Heart left ventricle (tissue), 16 donors: ENCODE data around the gene ERMP1. TPM values are rescaled to one million over a fixed set of nuclear protein-coding genes. Genes with fewer than 3 reads are reported as not detected.
A peak's percentile ranks its signal among the peaks of the same experiment; 100 is the strongest.

Experiments used
- ATAC-seq, 4 donors: fragments of 200-7000 bp; cut with Tn5 transposase; one replicate each; pipeline ENCODE4 v1.9.1; 2020 to 2022; ENCODE audit warnings: moderate library complexity in 4 of 4, mild to moderate bottlenecking in 3 of 4, moderate number of reproducible peaks in 1 of 4
- DNase-seq, 5 donors: peaks; one replicate each; pipeline ENCODE4 v3.0.0-alpha.2; 2020
- H3K27ac ChIP-seq, 12 donors: fragments of 200-600 bp; sonication (generic) in 4 of 12; one replicate each; pipeline versions ENCODE4 v1.5.0 to v1.8.0; 2016 to 2022; ENCODE audit warnings: mild to moderate bottlenecking in 2 of 12
- H3K27me3 ChIP-seq, 9 donors: fragments of 200-600 bp; sonication (generic) in 2 of 9; one replicate each; pipeline versions ENCODE4 v1.5.1 to v1.8.0; 2016 to 2022; ENCODE audit warnings: mild to moderate bottlenecking in 3 of 9
- H3K36me3 ChIP-seq, 9 donors: fragments of 200-600 bp; sonication (generic) in 2 of 9; one replicate each; pipeline versions ENCODE4 v1.5.0 to v1.8.0; 2018 to 2022; ENCODE audit warnings: mild to moderate bottlenecking in 2 of 9
- H3K4me1 ChIP-seq, 12 donors: fragments of 200-600 bp; sonication (generic) in 4 of 12; one replicate each; pipeline versions ENCODE4 v1.5.0 to v1.8.0; 2016 to 2022; ENCODE audit warnings: mild to moderate bottlenecking in 3 of 12
- H3K4me3 ChIP-seq, 12 donors: fragments of 200-600 bp; sonication (generic) in 4 of 12; one replicate each; pipeline versions ENCODE4 v1.5.0 to v1.8.0; 2017 to 2022; ENCODE audit warnings: mild to moderate bottlenecking in 9 of 12, moderate library complexity in 4 of 12
- H3K9me3 ChIP-seq, 12 donors: fragments of 200-600 bp; sonication (generic) in 4 of 12; one replicate each; pipeline versions ENCODE4 v1.5.0 to v1.8.0; 2016 to 2022; ENCODE audit warnings: mild to moderate bottlenecking in 1 of 12
- POLR2A ChIP-seq, 2 donors: fragments of 450-650 bp; IDR thresholded peaks; one replicate each; pipeline ENCODE4 v1.6.1; 2017; ENCODE audit warnings: antibody characterized with exemption in 2 of 2, mild to moderate bottlenecking in 2 of 2, moderate library complexity in 2 of 2
- WGBS, 4 donors: extraction: QIAGEN DNeasy Blood & Tissue Kit in 2 of 4; methylation state at CpG; one replicate each; pipeline versions ENCODE4 v1.1.5 to v1.1.7; 2013 to 2018; 5-methylcytosine and 5-hydroxymethylcytosine counted together
- intact Hi-C, 10 donors: fragments of 100-400 bp; cut with DNase I; formaldehyde crosslinking; loops; one replicate each; pipeline versions ENCODE4 v1.11.1 to v1.14.2; 2022
- polyA plus RNA-seq, 2 donors: library from polyadenylated mRNA; stranded (reverse); fragments of 200-250 nt; gene quantifications; one replicate each; pipeline ENCODE4 v1.2.3, GENCODE V29; 2013
- total RNA-seq, 9 donors: library from RNA; depleted of rRNA in 2 of 9; stranded (reverse); fragments of >200 nt in 2 of 9; fragmentation: NEBNext Ultra II Directional in 3 of 9; extraction: Animal tissue kit (Norgen Biotek cat#: 25700) in 3 of 9; gene quantifications; one replicate each; pipeline versions ENCODE4 v1.1.0 to v1.2.4, GENCODE V29; 2016 to 2023
- TF ChIP-seq, protein P1 (sequence below), 12 donors: fragments of 200-600 bp; sonication (generic) in 4 of 12; IDR thresholded peaks; one replicate each; pipeline versions ENCODE4 v1.5.0 to v1.8.0; 2018 to 2022; ENCODE audit warnings: antibody characterized with exemption in 12 of 12, mild to moderate bottlenecking in 5 of 12
- donor health status: ischemic (EF 13 %, LVEDD 7.1; RV severe dilation, severe dysfunction).
- donor health status: healthy with polysubstance abuse.
- donor health status: DM: no; HTN: yes; CAD: no.
- donor health status: DM: no; HTN: no; CAD: no.
- donor health status: ischemic (EF 25% LVEDD 6.9; RV normal size, moderate dysfunction).
- donor health status: ischemic (EF 25% LVEDD 5.7; RV mildly dilated, moderate dysfunction).
- donor health status: healthy.
- donor health status: DM: yes; HTN: yes; CAD: no.
- donor health status: ischemic (EF 35%, LVEDD 5.7; RV mildly dilated, moderate dysfunction).
- donor health status: nonischemic (EF 11% LVEDD 7.7; RV severe dilation, severe dysfunction).
- donor health status: DM: yes; HTN: yes; CAD: no.
- donor health status: PGD.
- donor health status: ischemic (EF 29% LVEDD 5.4; RV normal size, mild dysfunction).
- donor health status: nonischemic (EF 23%, LVEDD 6.1; RV moderate dilation, normal function).

Gene ERMP1
- total and polyA plus RNA-seq, 11 donors, result 5.8 to 28.7 (median 20.5) TPM

DNA sequence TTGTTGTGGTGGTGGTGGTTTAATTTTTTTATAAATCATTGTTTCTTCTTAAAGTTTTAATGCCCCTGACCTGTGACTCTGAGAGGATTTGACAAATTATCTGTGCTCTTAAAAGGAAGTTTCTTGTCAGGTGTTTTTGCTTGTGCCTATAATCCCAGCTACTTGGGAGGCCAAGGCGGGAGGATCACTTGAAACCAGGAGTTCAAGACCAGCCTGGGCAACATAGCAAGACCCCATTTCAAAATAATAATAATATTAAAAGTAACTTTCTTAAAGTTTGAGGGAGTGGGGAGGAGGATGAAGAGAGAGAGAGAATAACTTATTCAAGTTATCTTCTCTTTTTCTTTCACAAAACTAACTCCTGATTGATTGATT, 12.2 kb upstream of the ERMP1 start:
- intact Hi-C loops, result no loop called here
- no peaks in the 10 kb centered on the region for H3K27me3 ChIP-seq
- no peaks in the 10 kb centered on the region for H3K9me3 ChIP-seq
- H3K27ac ChIP-seq, result no peak overlapping the region
- peaks cover 0 to 37% (median 0%) of the 10 kb centered on the region in 12 donors for H3K4me1 ChIP-seq
- ATAC-seq (no peak), DNase-seq (no peak)
- WGBS, 4 donors, result 89 to 100% (median 89%) methylated on average over 1 of the region's 1 CpG
- no peaks in the 10 kb centered on the region for H3K36me3 ChIP-seq
- TF ChIP-seq POLR2A (IDR thresholded peaks at IDR 0.05), result no peak
- TF ChIP-seq, protein P1, sequence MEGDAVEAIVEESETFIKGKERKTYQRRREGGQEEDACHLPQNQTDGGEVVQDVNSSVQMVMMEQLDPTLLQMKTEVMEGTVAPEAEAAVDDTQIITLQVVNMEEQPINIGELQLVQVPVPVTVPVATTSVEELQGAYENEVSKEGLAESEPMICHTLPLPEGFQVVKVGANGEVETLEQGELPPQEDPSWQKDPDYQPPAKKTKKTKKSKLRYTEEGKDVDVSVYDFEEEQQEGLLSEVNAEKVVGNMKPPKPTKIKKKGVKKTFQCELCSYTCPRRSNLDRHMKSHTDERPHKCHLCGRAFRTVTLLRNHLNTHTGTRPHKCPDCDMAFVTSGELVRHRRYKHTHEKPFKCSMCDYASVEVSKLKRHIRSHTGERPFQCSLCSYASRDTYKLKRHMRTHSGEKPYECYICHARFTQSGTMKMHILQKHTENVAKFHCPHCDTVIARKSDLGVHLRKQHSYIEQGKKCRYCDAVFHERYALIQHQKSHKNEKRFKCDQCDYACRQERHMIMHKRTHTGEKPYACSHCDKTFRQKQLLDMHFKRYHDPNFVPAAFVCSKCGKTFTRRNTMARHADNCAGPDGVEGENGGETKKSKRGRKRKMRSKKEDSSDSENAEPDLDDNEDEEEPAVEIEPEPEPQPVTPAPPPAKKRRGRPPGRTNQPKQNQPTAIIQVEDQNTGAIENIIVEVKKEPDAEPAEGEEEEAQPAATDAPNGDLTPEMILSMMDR (IDR thresholded peaks at IDR 0.05), result no peak
- H3K4me3 ChIP-seq, result no peak overlapping the region

DNA sequence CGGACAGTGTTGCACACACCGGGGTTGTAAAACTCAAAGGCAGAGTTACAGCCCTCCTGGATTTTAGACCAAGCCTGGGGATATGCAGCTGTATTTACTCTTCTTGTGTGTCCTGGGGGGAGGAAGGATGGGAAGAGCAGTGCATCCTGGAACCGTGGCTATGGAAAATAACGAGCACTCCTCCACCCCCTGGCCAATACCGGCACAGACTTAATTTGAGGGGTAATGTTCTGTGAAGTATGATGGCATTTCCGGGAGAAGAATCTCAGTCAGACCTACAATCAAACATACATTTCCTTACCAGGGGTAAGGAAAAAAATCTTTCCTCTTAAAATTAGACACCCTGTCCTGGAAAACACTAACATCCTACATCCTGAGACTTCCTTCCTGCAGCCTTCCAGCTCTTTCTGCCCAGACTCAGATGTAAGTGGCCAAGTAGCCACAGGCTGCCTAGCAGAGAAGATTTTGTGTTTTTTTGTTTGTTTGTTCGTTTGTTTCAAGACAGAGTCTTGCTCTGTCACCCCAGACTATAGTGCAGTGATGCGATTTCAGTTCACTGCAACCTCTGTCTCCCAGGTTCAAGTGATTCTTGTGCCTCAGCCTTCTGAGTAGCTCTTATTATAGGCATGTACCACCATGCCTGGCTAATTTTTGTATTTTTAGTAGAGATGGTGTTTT, 11.0 kb upstream of the ERMP1 start:
- Histone ChIP-seq H3K27me3 (no peaks in the 10 kb centered on the region), H3K4me1 (peaks cover 0 to 32% (median 0%) of the 10 kb centered on the region in 12 donors), H3K4me3 (no peak overlapping the region), H3K27ac (peak overlapping the region in 3 of 12 donors; percentile 24 to 54 (median 30)), H3K9me3 (no peaks in the 10 kb centered on the region), H3K36me3 (no peaks in the 10 kb centered on the region)
- no peak for DNase-seq
- peak in 1 of 4 donors; percentile 37 for ATAC-seq
- intact Hi-C loops, result no loop called here
- 46 to 54% (median 52%) methylated on average over 8 of the region's 8 CpGs for WGBS, 4 donors
- TF ChIP-seq, protein P1 (IDR thresholded peaks at IDR 0.05), result no peak
- TF ChIP-seq POLR2A (IDR thresholded peaks at IDR 0.05), result no peak

DNA sequence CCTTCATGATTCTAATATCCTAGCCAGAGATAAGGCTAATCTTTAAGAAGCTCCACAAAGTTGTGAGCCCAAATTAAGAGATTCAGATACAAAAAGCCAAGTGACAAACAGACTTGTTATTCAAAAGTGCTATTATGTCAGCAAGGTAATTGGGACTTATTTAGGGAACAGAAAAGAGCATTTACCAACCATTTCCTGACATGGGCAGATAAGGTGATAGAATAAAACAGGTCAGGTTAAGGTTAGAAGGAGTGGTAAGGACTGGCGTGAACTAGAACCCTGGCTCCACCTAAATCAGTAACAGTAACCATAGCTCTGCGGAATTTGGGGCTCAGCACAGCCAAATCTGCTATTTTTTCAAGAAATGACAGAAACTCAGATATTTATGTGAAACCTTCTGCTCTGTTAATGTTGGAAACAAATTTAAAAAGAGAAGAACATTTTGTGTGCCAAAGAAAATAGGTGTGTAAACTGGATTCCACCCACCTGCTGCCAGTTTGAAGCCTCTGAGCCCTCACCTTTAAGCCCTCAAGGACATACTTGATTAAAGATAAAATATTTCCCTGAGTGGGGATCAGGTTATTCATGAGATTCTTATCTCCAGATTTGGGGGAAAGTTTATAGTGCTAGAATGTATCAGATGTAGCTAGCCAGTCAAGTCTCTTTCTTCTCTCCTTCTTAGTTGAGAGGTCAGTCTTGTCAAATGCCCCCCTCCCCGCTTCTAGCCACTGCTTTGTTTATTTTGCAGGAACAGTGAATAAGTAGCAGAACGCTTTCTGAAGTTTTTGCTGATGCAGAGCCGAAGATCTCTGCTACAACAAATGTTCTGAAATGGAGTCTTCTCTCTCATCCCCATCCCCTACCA, 10.2 kb upstream of the ERMP1 start:
- Histone ChIP-seq H3K4me3 (no peak overlapping the region), H3K27me3 (no peaks in the 10 kb centered on the region), H3K4me1 (peaks cover 0 to 32% (median 0%) of the 10 kb centered on the region in 12 donors), H3K36me3 (no peaks in the 10 kb centered on the region), H3K9me3 (no peaks in the 10 kb centered on the region), H3K27ac (peak overlapping the region in 2 of 12 donors; percentile 24 to 54)
- WGBS, 4 donors, result 75 to 85% (median 81%) methylated on average over 5 of the region's 5 CpGs
- DNase-seq, result no peak
- intact Hi-C loops, result no loop called here
- no peak for ATAC-seq
- TF ChIP-seq, protein P1 (IDR thresholded peaks at IDR 0.05), result no peak
- TF ChIP-seq POLR2A (IDR thresholded peaks at IDR 0.05), result no peak
